IMR-90 (cell line): ENCODE results near the gene GCDH. TPM values are rescaled to one million over a fixed set of nuclear protein-coding genes. Genes with fewer than 3 reads are reported as not detected.

Experiments used
- ATAC-seq: fragments of 200-7000 bp; cut with Tn5 transposase; 2 replicates; pipeline ENCODE4 v1.9.1; 2020; ENCODE audit warnings: low read depth, mild to moderate bottlenecking, moderate library complexity
- BruUV-seq: library from RNA; stranded (reverse); fragments of 400-500 nt; replicated peaks from 2 replicates; lab custom pipeline; 2021; lab: Mats Ljungman, UMichigan
- CTCF ChIA-PET: fragments of 300-600 bp; formaldehyde crosslinking; extraction: SDS; loops from one replicate; lab custom pipeline; 2021; ENCODE audit warnings: antibody characterized with exemption; lab: Yijun Ruan, JAX
- POLR2A ChIA-PET: fragments of 300-600 bp; sonication (Branson Sonifier 250); formaldehyde crosslinking; loops from one replicate; lab custom pipeline; 2022; ENCODE audit warnings: antibody characterized with exemption; ENCODE audit not compliant: unreplicated experiment; lab: Charles Lee
- DNase-seq: peaks from one replicate; pipeline ENCODE4 v3.0.0; 2013
- H2AFZ ChIP-seq: replicated peaks from 2 replicates; pipeline ENCODE3; 2013; ENCODE audit warnings: low read length, mild to moderate bottlenecking; ENCODE audit not compliant: poor library complexity
- H2AK5ac ChIP-seq: 2 replicates; pipeline ENCODE4 v1.6.1; 2013; ENCODE audit warnings: low read depth, low read length, inconsistent platforms
- H2AK9ac ChIP-seq: replicated peaks from 2 replicates; pipeline ENCODE3; 2013; ENCODE audit warnings: mild to moderate bottlenecking, low read depth, low read length, moderate library complexity; ENCODE audit not compliant: poor library complexity
- H2BK120ac ChIP-seq: 2 replicates; pipeline ENCODE4 v1.6.1; 2013; ENCODE audit warnings: low read depth, low read length, inconsistent platforms
- H2BK15ac ChIP-seq: 3 replicates; pipeline ENCODE4 v1.6.1; 2013; ENCODE audit warnings: low read depth, low read length, inconsistent platforms
- H2BK20ac ChIP-seq: 2 replicates; pipeline ENCODE4 v1.6.1; 2013; ENCODE audit warnings: low read depth, mild to moderate bottlenecking, inconsistent platforms, low read length, moderate library complexity
- H2BK5ac ChIP-seq: 2 replicates; pipeline ENCODE4 v1.6.1; 2013; ENCODE audit warnings: mild to moderate bottlenecking, low read depth, low read length, inconsistent platforms; ENCODE audit not compliant: poor library complexity, severe bottlenecking
- H3K14ac ChIP-seq: replicated peaks from 2 replicates; pipeline ENCODE4 v1.6.1; 2013; ENCODE audit warnings: low read depth, low read length, inconsistent platforms
- H3K18ac ChIP-seq: 2 replicates; pipeline ENCODE4 v1.6.1; 2013; ENCODE audit warnings: low read depth, low read length, control low read depth
- H3K23ac ChIP-seq: 2 replicates; pipeline ENCODE4 v1.6.1; 2013; ENCODE audit warnings: low read depth, low read length, inconsistent platforms
- H3K27ac ChIP-seq: 2 replicates; pipeline ENCODE4 v1.5.1; 2013; ENCODE audit warnings: mild to moderate bottlenecking, control low read depth, low read length; ENCODE audit not compliant: insufficient read depth
- H3K27me3 ChIP-seq: 2 replicates; pipeline ENCODE4 v1.6.1; 2013; ENCODE audit warnings: low read length; ENCODE audit not compliant: control insufficient read depth, insufficient read depth
- H3K36me3 ChIP-seq: 2 replicates; pipeline ENCODE4 v1.6.1; 2013; ENCODE audit warnings: low read length, mixed read lengths; ENCODE audit not compliant: control insufficient read depth, insufficient read depth
- H3K4ac ChIP-seq: 2 replicates; pipeline ENCODE4 v1.6.1; 2013; ENCODE audit warnings: low read depth, low read length, inconsistent platforms
- H3K4me1 ChIP-seq: 2 replicates; pipeline ENCODE4 v1.6.1; 2013; ENCODE audit warnings: low read length, mixed read lengths; ENCODE audit not compliant: control insufficient read depth, insufficient read depth
- H3K4me2 ChIP-seq: 2 replicates; pipeline ENCODE4 v1.6.1; 2013; ENCODE audit warnings: low read depth, mild to moderate bottlenecking, control low read depth, low read length, moderate library complexity
- H3K4me3 ChIP-seq: 2 replicates; pipeline ENCODE4 v1.5.1; 2013; ENCODE audit warnings: low read depth, mild to moderate bottlenecking, control low read depth, low read length, moderate library complexity; ENCODE audit not compliant: insufficient read depth
- H3K56ac ChIP-seq: 2 replicates; pipeline ENCODE4 v1.6.1; 2013; ENCODE audit warnings: low read length, inconsistent platforms; ENCODE audit not compliant: insufficient read depth; ENCODE audit errors: extremely low read depth
- H3K79me1 ChIP-seq, 2 experiments: 2 replicates each; pipeline ENCODE4 v1.6.1; 2013; ENCODE audit warnings: low read length in 2 of 2, inconsistent platforms in 1 of 2, low read depth in 1 of 2
- H3K9ac ChIP-seq: 2 replicates; pipeline ENCODE4 v1.6.1; 2013; ENCODE audit warnings: low read depth, low read length, control low read depth
- H3K9me1 ChIP-seq: 2 replicates; pipeline ENCODE4 v1.6.1; 2013; ENCODE audit warnings: low read length, inconsistent platforms; ENCODE audit not compliant: insufficient read depth
- H3K9me3 ChIP-seq: 2 replicates; pipeline ENCODE4 v1.6.1; 2013; ENCODE audit warnings: low read length; ENCODE audit not compliant: control insufficient read depth, insufficient read depth
- H4K20me1 ChIP-seq: 2 replicates; pipeline ENCODE4 v1.6.1; 2013; ENCODE audit warnings: low read length, inconsistent platforms; ENCODE audit not compliant: insufficient read depth
- H4K5ac ChIP-seq: 2 replicates; pipeline ENCODE4 v1.6.1; 2013; ENCODE audit warnings: mild to moderate bottlenecking, low read depth, low read length, control low read depth
- H4K8ac ChIP-seq, 2 experiments: 2 replicates each; pipeline ENCODE4 v1.6.1; 2013; ENCODE audit warnings: low read depth in 2 of 2, low read length in 2 of 2, control low read depth in 1 of 2, inconsistent platforms in 1 of 2
- H4K91ac ChIP-seq: 2 replicates; pipeline ENCODE4 v1.6.1; 2013; ENCODE audit warnings: low read depth, low read length, inconsistent platforms; ENCODE audit not compliant: insufficient read depth
- BHLHE40 ChIP-seq: fragments of 150-350 bp; IDR thresholded peaks from 2 replicates; pipeline ENCODE4 v1.6.1; 2016; ENCODE audit warnings: mild to moderate bottlenecking, low read depth, low read length
- CEBPB ChIP-seq: IDR thresholded peaks from 2 replicates; pipeline ENCODE4 v1.6.1; 2012; ENCODE audit warnings: low read depth, low read length, improper control_type of control experiment
- CHD1 ChIP-seq: IDR thresholded peaks from 2 replicates; pipeline ENCODE4 v1.6.1; 2012; ENCODE audit warnings: low read depth, low read length, improper control_type of control experiment
- CTCF ChIP-seq: conservative IDR thresholded peaks from 2 replicates; pipeline ENCODE4 v1.5.1; 2012; ENCODE audit warnings: mild to moderate bottlenecking, low read depth, low read length, improper control_type of control experiment
- FOS ChIP-seq: fragments of 150-350 bp; IDR thresholded peaks from 2 replicates; pipeline ENCODE4 v1.6.1; 2016; ENCODE audit warnings: low read depth, low read length
- MAFK ChIP-seq: IDR thresholded peaks from 2 replicates; pipeline ENCODE4 v1.6.1; 2012; ENCODE audit warnings: low read depth, low read length, improper control_type of control experiment
- MAZ ChIP-seq: IDR thresholded peaks from 2 replicates; pipeline ENCODE4 v1.6.1; 2012; ENCODE audit warnings: low read depth, mild to moderate bottlenecking, low read length, improper control_type of control experiment, moderate library complexity, borderline replicate concordance
- MXI1 ChIP-seq: IDR thresholded peaks from 2 replicates; pipeline ENCODE4 v1.6.1; 2012; ENCODE audit warnings: low read depth, mild to moderate bottlenecking, low read length, moderate library complexity, borderline replicate concordance
- NFE2L2 ChIP-seq: fragments of 150-350 bp; IDR thresholded peaks from 2 replicates; pipeline ENCODE4 v1.6.1; 2016; ENCODE audit warnings: low read depth, mild to moderate bottlenecking, low read length
- POLR2A ChIP-seq: IDR thresholded peaks from 2 replicates; pipeline ENCODE4 v1.6.1; 2012; ENCODE audit warnings: mild to moderate bottlenecking, low read depth, low read length
- RAD21 ChIP-seq: IDR thresholded peaks from 2 replicates; pipeline ENCODE4 v1.6.1; 2012; ENCODE audit warnings: low read length, improper control_type of control experiment
- RCOR1 ChIP-seq: IDR thresholded peaks from 2 replicates; pipeline ENCODE4 v1.6.1; 2012; ENCODE audit warnings: mild to moderate bottlenecking, low read length, improper control_type of control experiment; ENCODE audit not compliant: insufficient replicate concordance
- RFX5 ChIP-seq: IDR thresholded peaks from 2 replicates; pipeline ENCODE4 v1.8.0; 2012; ENCODE audit warnings: low read depth, mild to moderate bottlenecking, low read length, moderate library complexity
- SMC3 ChIP-seq: fragments of 150-350 bp; IDR thresholded peaks from 2 replicates; pipeline ENCODE4 v1.6.1; 2016; ENCODE audit warnings: low read depth, mild to moderate bottlenecking, antibody characterized with exemption, low read length, moderate library complexity
- USF2 ChIP-seq: fragments of 150-350 bp; IDR thresholded peaks from 2 replicates; pipeline ENCODE4 v1.6.1; 2017; ENCODE audit warnings: mild to moderate bottlenecking, antibody characterized with exemption, low read length, low read depth
- WGBS, 2 experiments: methylation state at CpG; one replicate each; pipeline versions ENCODE4 v1.1.5 to v1.1.7; 2013; ENCODE audit warnings: missing lambda C conversion rate in 2 of 2; ENCODE audit not compliant: insufficient read length in 1 of 2; ENCODE audit errors: extremely low coverage in 2 of 2; 5-methylcytosine and 5-hydroxymethylcytosine counted together
- dilution Hi-C: fragments of 300-500 bp; cut with HindIII; formaldehyde crosslinking; loops from one replicate; pipeline ENCODE4 v1.14.3; 2018; ENCODE audit warnings: low sequenced_read_pairs; ENCODE audit not compliant: unreplicated experiment
- in situ Hi-C: fragments of 300-500 bp; cut with MboI; formaldehyde crosslinking; loops from 3 replicates; pipeline ENCODE4 v1.14.3; 2019; ENCODE audit warnings: low sequenced_read_pairs, inconsistent platforms, mixed read lengths
- intact Hi-C: fragments of 100-400 bp; cut with micrococcal nuclease; formaldehyde crosslinking; loops from 2 replicates; pipeline ENCODE4 v1.10.0; 2022
- polyA plus RNA-seq, 3 experiments: library from polyadenylated mRNA; depleted of rRNA; stranded (reverse); fragments of >200 nt; gene quantifications; 2 replicates each; pipeline ENCODE4 v1.2.3, GENCODE V29; 2012; ENCODE audit warnings: low replicate concordance in 1 of 3
- total RNA-seq: library from RNA; depleted of rRNA; stranded (reverse); fragments of >200 nt; gene quantifications from 2 replicates; pipeline ENCODE4 v1.2.3, GENCODE V29; 2012

Gene GCDH
- total and polyA plus RNA-seq, 2 of the 4 experiments (the other 2 are of a cell fraction), result 27.7 to 41.6 TPM

GRCh38 chr19:12947702-12948611, 57.0 kb downstream of the GCDH start:
- no peak overlapping the region for H3K27ac ChIP-seq
- 90% methylated on average over 9 of the region's 28 CpGs; no CpG with 5 or more reads in 1 of the 2 experiments for WGBS, 2 experiments
- H4K8ac ChIP-seq, result no peak overlapping the region; a peak in 1 of 4 replicates
- dilution Hi-C loops (no loop called here), in situ Hi-C loops (no loop called here), intact Hi-C loops (no loop called here)
- H3K4me2 ChIP-seq, result no peak overlapping the region
- no TSS peak for BruUV-seq
- POLR2A ChIA-PET, result no interaction called here
- H4K20me1 ChIP-seq, result peaks cover 38% of the 10 kb centered on the region
- peaks cover 27 to 68% of the 10 kb centered on the region in 2 experiments for H3K79me1 ChIP-seq
- H3K56ac ChIP-seq, result no peak overlapping the region
- no peak overlapping the region for H3K18ac ChIP-seq
- no peaks in the 10 kb centered on the region for H3K9me3 ChIP-seq
- H3K4ac ChIP-seq, result no peak overlapping the region; the same call in 1 of the 2 replicates
- no peak overlapping the region for H4K5ac ChIP-seq
- no peak overlapping the region for H2BK5ac ChIP-seq
- H2AK9ac ChIP-seq, result peak overlapping the region; percentile 15
- H3K4me1 ChIP-seq, result peaks cover 8% of the 10 kb centered on the region
- no peak overlapping the region for H2BK120ac ChIP-seq
- H3K27me3 ChIP-seq, result no peaks in the 10 kb centered on the region
- no peak overlapping the region for H3K14ac ChIP-seq
- no peak overlapping the region for H2AFZ ChIP-seq
- no peak overlapping the region for H2BK20ac ChIP-seq
- H3K4me3 ChIP-seq, result no peak overlapping the region
- peaks cover 61% of the 10 kb centered on the region for H3K36me3 ChIP-seq
- H3K9ac ChIP-seq, result no peak overlapping the region
- H3K23ac ChIP-seq, result no peak overlapping the region
- H4K91ac ChIP-seq, result peak overlapping the region; percentile 16; the same call in 1 of the 2 replicates
- no peak overlapping the region for H2BK15ac ChIP-seq
- CTCF ChIA-PET, result no interaction called here
- peaks cover 13% of the 10 kb centered on the region; the same call in 1 of the 2 replicates for H3K9me1 ChIP-seq
- H2AK5ac ChIP-seq, result peak overlapping the region; percentile 32; the same call in 1 of the 2 replicates
- no peak for ATAC-seq
- DNase-seq, result no peak
- TF ChIP-seq FOS (no peak), MAFK (no peak), BHLHE40 (no peak), RCOR1 (no peak), CTCF (no peak), POLR2A (no peak), RAD21 (no peak), CHD1 (no peak), NFE2L2 (no peak), CEBPB (no peak), SMC3 (no peak), USF2 (no peak), MXI1 (no peak), MAZ (no peak), RFX5 (no peak)
